ENCODE measurements around the gene PLEKHA1. TPM values are rescaled to one million over a fixed set of nuclear protein-coding genes. Genes with fewer than 3 reads are reported as not detected.

Gene PLEKHA1
- total and polyA plus RNA-seq, 2 of the 13 experiments (the other 11 are each of a cell fraction or from before 2014, with no cell fraction given), result 32.2 to 53.3 TPM

GRCh38 chr10:122362031-122362592 is 12.4 kb upstream of the PLEKHA1 start (continued):
- no peak for TF ChIP-seq RERE (CRISPR knock-in tag; IDR thresholded peaks at IDR 0.05; ENCODE audit: low read depth)
- TF ChIP-seq SALL2 (CRISPR knock-in tag; IDR thresholded peaks at IDR 0.05), result no peak
- no peak for TF ChIP-seq TAF1 (CRISPR knock-in tag; IDR thresholded peaks at IDR 0.05)

GRCh38 chr10:122362621-122363020 is 11.9 kb upstream of the PLEKHA1 start:
- FAIRE-seq (no peak), DNase-seq (ENCODE audit: low spot score) (no peak), ATAC-seq (no peak)
- ChIA-PET CTCF (ENCODE audit: low intra/inter-chr PET ratio, low total read pairs) (no interaction called here), POLR2A (no interaction called here)
- BruUV-seq (replicated peaks), result no TSS peak
- intact Hi-C loops (cut with micrococcal nuclease; ENCODE audit: unreplicated experiment), result no loop called here
- no peak for TF ChIP-seq ZNF670 (CRISPR knock-in tag; IDR thresholded peaks at IDR 0.05; ENCODE audit: borderline replicate concordance)
- Histone ChIP-seq H3K4me2 (ENCODE audit: low read depth, low read length) (no peak overlapping the region), H3K27ac (ENCODE audit: extremely low read length, insufficient read depth, low read length) (no peak overlapping the region), H4K20me1 (ENCODE audit: insufficient read depth, low read length) (no peaks in the 10 kb centered on the region), H3K36me3 (replicated peaks in 1 of 2; ENCODE audit: control insufficient read depth in 1 of 2, insufficient read depth in 2 of 2, low read length in 2 of 2) (no peaks in the 10 kb centered on the region), H3K4me1 (ENCODE audit: insufficient read depth, low read length) (peaks cover 14% of the 10 kb centered on the region; the same call in 1 of the 2 replicates), H3K27me3 (ENCODE audit: control insufficient read depth in 1 of 2, insufficient read depth in 2 of 2, low read length in 2 of 2) (peaks cover 0 to 4% of the 10 kb centered on the region in 2 experiments; a peak in 1 of 5 replicates), H3K79me2 (ENCODE audit: insufficient read depth, low read length) (no peaks in the 10 kb centered on the region), H3K4me3 (replicated peaks in 1 of 3; ENCODE audit: insufficient read depth in 1 of 3, low read depth in 2 of 3, low read length in 3 of 3) (no peak overlapping the region), H3K9ac (ENCODE audit: insufficient read depth, low read depth, low read length) (no peak overlapping the region), H3K9me3 (ENCODE audit: low read length) (no peaks in the 10 kb centered on the region), H2AFZ (ENCODE audit: low read length) (no peak overlapping the region)
- in situ Hi-C loops (cut with HindIII; ENCODE audit: extremely low pct_ligation_motif_present, low pct_unique_long_range_greater_than_20kb), result no loop called here
- 0% methylated on average over 2 of the region's 2 CpGs for WGBS (ENCODE audit: low lambda C conversion rate)
